ENCODE data around the gene VMO1. TPM values are rescaled to one million over a fixed set of nuclear protein-coding genes. Genes with fewer than 3 reads are reported as not detected.

VMO1 gene
- total and polyA plus RNA-seq, 9 of the 15 experiments (the other 6 are each of a cell fraction or from before 2014, with no cell fraction given), result 0.31 TPM; not detected in 8

- TF ChIP-seq, protein P1, sequence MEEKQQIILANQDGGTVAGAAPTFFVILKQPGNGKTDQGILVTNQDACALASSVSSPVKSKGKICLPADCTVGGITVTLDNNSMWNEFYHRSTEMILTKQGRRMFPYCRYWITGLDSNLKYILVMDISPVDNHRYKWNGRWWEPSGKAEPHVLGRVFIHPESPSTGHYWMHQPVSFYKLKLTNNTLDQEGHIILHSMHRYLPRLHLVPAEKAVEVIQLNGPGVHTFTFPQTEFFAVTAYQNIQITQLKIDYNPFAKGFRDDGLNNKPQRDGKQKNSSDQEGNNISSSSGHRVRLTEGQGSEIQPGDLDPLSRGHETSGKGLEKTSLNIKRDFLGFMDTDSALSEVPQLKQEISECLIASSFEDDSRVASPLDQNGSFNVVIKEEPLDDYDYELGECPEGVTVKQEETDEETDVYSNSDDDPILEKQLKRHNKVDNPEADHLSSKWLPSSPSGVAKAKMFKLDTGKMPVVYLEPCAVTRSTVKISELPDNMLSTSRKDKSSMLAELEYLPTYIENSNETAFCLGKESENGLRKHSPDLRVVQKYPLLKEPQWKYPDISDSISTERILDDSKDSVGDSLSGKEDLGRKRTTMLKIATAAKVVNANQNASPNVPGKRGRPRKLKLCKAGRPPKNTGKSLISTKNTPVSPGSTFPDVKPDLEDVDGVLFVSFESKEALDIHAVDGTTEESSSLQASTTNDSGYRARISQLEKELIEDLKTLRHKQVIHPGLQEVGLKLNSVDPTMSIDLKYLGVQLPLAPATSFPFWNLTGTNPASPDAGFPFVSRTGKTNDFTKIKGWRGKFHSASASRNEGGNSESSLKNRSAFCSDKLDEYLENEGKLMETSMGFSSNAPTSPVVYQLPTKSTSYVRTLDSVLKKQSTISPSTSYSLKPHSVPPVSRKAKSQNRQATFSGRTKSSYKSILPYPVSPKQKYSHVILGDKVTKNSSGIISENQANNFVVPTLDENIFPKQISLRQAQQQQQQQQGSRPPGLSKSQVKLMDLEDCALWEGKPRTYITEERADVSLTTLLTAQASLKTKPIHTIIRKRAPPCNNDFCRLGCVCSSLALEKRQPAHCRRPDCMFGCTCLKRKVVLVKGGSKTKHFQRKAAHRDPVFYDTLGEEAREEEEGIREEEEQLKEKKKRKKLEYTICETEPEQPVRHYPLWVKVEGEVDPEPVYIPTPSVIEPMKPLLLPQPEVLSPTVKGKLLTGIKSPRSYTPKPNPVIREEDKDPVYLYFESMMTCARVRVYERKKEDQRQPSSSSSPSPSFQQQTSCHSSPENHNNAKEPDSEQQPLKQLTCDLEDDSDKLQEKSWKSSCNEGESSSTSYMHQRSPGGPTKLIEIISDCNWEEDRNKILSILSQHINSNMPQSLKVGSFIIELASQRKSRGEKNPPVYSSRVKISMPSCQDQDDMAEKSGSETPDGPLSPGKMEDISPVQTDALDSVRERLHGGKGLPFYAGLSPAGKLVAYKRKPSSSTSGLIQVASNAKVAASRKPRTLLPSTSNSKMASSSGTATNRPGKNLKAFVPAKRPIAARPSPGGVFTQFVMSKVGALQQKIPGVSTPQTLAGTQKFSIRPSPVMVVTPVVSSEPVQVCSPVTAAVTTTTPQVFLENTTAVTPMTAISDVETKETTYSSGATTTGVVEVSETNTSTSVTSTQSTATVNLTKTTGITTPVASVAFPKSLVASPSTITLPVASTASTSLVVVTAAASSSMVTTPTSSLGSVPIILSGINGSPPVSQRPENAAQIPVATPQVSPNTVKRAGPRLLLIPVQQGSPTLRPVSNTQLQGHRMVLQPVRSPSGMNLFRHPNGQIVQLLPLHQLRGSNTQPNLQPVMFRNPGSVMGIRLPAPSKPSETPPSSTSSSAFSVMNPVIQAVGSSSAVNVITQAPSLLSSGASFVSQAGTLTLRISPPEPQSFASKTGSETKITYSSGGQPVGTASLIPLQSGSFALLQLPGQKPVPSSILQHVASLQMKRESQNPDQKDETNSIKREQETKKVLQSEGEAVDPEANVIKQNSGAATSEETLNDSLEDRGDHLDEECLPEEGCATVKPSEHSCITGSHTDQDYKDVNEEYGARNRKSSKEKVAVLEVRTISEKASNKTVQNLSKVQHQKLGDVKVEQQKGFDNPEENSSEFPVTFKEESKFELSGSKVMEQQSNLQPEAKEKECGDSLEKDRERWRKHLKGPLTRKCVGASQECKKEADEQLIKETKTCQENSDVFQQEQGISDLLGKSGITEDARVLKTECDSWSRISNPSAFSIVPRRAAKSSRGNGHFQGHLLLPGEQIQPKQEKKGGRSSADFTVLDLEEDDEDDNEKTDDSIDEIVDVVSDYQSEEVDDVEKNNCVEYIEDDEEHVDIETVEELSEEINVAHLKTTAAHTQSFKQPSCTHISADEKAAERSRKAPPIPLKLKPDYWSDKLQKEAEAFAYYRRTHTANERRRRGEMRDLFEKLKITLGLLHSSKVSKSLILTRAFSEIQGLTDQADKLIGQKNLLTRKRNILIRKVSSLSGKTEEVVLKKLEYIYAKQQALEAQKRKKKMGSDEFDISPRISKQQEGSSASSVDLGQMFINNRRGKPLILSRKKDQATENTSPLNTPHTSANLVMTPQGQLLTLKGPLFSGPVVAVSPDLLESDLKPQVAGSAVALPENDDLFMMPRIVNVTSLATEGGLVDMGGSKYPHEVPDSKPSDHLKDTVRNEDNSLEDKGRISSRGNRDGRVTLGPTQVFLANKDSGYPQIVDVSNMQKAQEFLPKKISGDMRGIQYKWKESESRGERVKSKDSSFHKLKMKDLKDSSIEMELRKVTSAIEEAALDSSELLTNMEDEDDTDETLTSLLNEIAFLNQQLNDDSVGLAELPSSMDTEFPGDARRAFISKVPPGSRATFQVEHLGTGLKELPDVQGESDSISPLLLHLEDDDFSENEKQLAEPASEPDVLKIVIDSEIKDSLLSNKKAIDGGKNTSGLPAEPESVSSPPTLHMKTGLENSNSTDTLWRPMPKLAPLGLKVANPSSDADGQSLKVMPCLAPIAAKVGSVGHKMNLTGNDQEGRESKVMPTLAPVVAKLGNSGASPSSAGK (IDR thresholded peaks at IDR 0.05), result peak; percentile 62
- TF ChIP-seq PHB (CRISPR knock-in tag; IDR thresholded peaks at IDR 0.05), result no peak
- 0 out of 2 replicates have a peak, but pooled peaks have one; percentile 6 for TF ChIP-seq TEAD4 (IDR thresholded peaks at IDR 0.05; ENCODE audit: low read length)
- no peak for TF ChIP-seq TEAD4 (CRISPR knock-in tag; IDR thresholded peaks at IDR 0.05; ENCODE audit: borderline replicate concordance)
- no peak for TF ChIP-seq FOXM1 (IDR thresholded peaks at IDR 0.05; ENCODE audit: low read depth)
- TF ChIP-seq FOXM1 (CRISPR knock-in tag; IDR thresholded peaks at IDR 0.05; ENCODE audit: low read depth), result peak; percentile 40; the same call in 1 of the 2 replicates
- TF ChIP-seq, protein P2, sequence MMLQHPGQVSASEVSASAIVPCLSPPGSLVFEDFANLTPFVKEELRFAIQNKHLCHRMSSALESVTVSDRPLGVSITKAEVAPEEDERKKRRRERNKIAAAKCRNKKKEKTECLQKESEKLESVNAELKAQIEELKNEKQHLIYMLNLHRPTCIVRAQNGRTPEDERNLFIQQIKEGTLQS (IDR thresholded peaks at IDR 0.05), result peak; percentile 23; the same call in 1 of the 2 replicates
- TF ChIP-seq, protein P2 (CRISPR knock-in tag; conservative IDR thresholded peaks at IDR 0.05), result no peak
- peak; percentile 39; the same call in 1 of the 2 replicates for TF ChIP-seq ZKSCAN1 (IDR thresholded peaks at IDR 0.05; ENCODE audit: low read depth, low read length)
- TF ChIP-seq MED1 (CRISPR knock-in tag; IDR thresholded peaks at IDR 0.05; ENCODE audit: borderline replicate concordance), result no peak
- TF ChIP-seq NELFE (IDR thresholded peaks at IDR 0.05; ENCODE audit: insufficient read depth, insufficient read length), result no peak
- peak; percentile 87 for TF ChIP-seq RBFOX2 (IDR thresholded peaks at IDR 0.05; ENCODE audit: low read depth, low read length)
- TF ChIP-seq JUN (IDR thresholded peaks at IDR 0.05; ENCODE audit: borderline replicate concordance, low read depth, low read length), result 0 out of 2 replicates have a peak, but pooled peaks have one; percentile 57
- TF ChIP-seq JUN (CRISPR knock-in tag; IDR thresholded peaks at IDR 0.05; ENCODE audit: borderline replicate concordance), result peak; percentile 65
- no peak for TF ChIP-seq LEF1 (IDR thresholded peaks at IDR 0.05)
Measured at GRCh38 chr17:4789951-4790704, 4.0 kb upstream of the VMO1 start (continued).
